ENCODE data around the gene SHC3. TPM values are rescaled to one million over a fixed set of nuclear protein-coding genes. Genes with fewer than 3 reads are reported as not detected.

The SHC3 gene
- total and polyA plus RNA-seq, 2 donors from 2014 or later, result 0.95 to 1.5 TPM

GRCh38 chr9:89195131-89195797, 16.6 kb upstream of the SHC3 start:
- no peak for FAIRE-seq
- intact Hi-C loops (cut with DNase I), result no loop called here
- no peaks in the 10 kb centered on the region for H3K4me1 ChIP-seq (ENCODE audit: control insufficient read depth in 2 of 3, insufficient read depth in 2 of 3, low read depth in 1 of 3, low read length in 3 of 3)
- DNase-seq, result no peak
- H3K27me3 ChIP-seq (ENCODE audit: control insufficient read depth, insufficient read depth, low read length), result no peaks in the 10 kb centered on the region
- no peak for TF ChIP-seq CTCF (IDR thresholded peaks at IDR 0.05; ENCODE audit: borderline replicate concordance, extremely low read depth, insufficient read depth)
- no peak overlapping the region for H3K4me3 ChIP-seq (ENCODE audit: low read length in 3 of 3)
- no peaks in the 10 kb centered on the region for H3K36me3 ChIP-seq (ENCODE audit: control insufficient read depth in 2 of 3, insufficient read depth in 3 of 3, low read length in 3 of 3)
- no peak overlapping the region for H3K9ac ChIP-seq (ENCODE audit: low read length in 3 of 3)
- H3K27ac ChIP-seq (ENCODE audit: low read depth in 2 of 2, low read length in 2 of 2), result no peak overlapping the region
- H3K9me3 ChIP-seq (ENCODE audit: control insufficient read depth in 2 of 3, insufficient read depth in 1 of 3, low read length in 3 of 3), result peaks cover 0 to 3% (median 0%) of the 10 kb centered on the region in 3 donors

GRCh38 chr9:89194421-89195130, 16.0 kb upstream of the SHC3 start:
- Histone ChIP-seq H3K4me3 (ENCODE audit: low read length in 3 of 3) (no peak overlapping the region), H3K36me3 (ENCODE audit: control insufficient read depth in 2 of 3, insufficient read depth in 3 of 3, low read length in 3 of 3) (no peaks in the 10 kb centered on the region), H3K9me3 (ENCODE audit: control insufficient read depth in 2 of 3, insufficient read depth in 1 of 3, low read length in 3 of 3) (peaks cover 0 to 3% (median 0%) of the 10 kb centered on the region in 3 donors), H3K27ac (ENCODE audit: low read depth in 2 of 2, low read length in 2 of 2) (no peak overlapping the region), H3K4me1 (ENCODE audit: control insufficient read depth in 2 of 3, insufficient read depth in 2 of 3, low read depth in 1 of 3, low read length in 3 of 3) (no peaks in the 10 kb centered on the region), H3K9ac (ENCODE audit: low read length in 3 of 3) (no peak overlapping the region), H3K27me3 (ENCODE audit: control insufficient read depth, insufficient read depth, low read length) (no peaks in the 10 kb centered on the region)
- TF ChIP-seq CTCF (IDR thresholded peaks at IDR 0.05; ENCODE audit: borderline replicate concordance, extremely low read depth, insufficient read depth), result no peak
- no peak for FAIRE-seq
- DNase-seq, result no peak
- intact Hi-C loops (cut with DNase I), result no loop called here

GRCh38 chr9:89191004-89191403, 12.4 kb upstream of the SHC3 start:
- no peaks in the 10 kb centered on the region for H3K9me3 ChIP-seq (ENCODE audit: control insufficient read depth in 2 of 3, insufficient read depth in 1 of 3, low read length in 3 of 3)
- TF ChIP-seq CTCF (IDR thresholded peaks at IDR 0.05; ENCODE audit: borderline replicate concordance, extremely low read depth, insufficient read depth), result no peak
- FAIRE-seq (no peak), DNase-seq (no peak)
- H3K9ac ChIP-seq (ENCODE audit: low read length in 3 of 3), result no peak overlapping the region
- H3K27me3 ChIP-seq (ENCODE audit: control insufficient read depth, insufficient read depth, low read length), result no peaks in the 10 kb centered on the region
- no peak overlapping the region for H3K27ac ChIP-seq (ENCODE audit: low read depth in 2 of 2, low read length in 2 of 2)
- H3K4me1 ChIP-seq (ENCODE audit: control insufficient read depth in 2 of 3, insufficient read depth in 2 of 3, low read depth in 1 of 3, low read length in 3 of 3), result no peaks in the 10 kb centered on the region
- H3K36me3 ChIP-seq (ENCODE audit: control insufficient read depth in 2 of 3, insufficient read depth in 3 of 3, low read length in 3 of 3), result no peaks in the 10 kb centered on the region
- intact Hi-C loops (cut with DNase I), result no loop called here
- no peak overlapping the region for H3K4me3 ChIP-seq (ENCODE audit: low read length in 3 of 3)

All from kidney (tissue), 14 donors.